H9 (cell line): Measurements from ENCODE around the gene GRK3. TPM values are rescaled to one million over a fixed set of nuclear protein-coding genes. Genes with fewer than 3 reads are reported as not detected.

Experiments
- DNase-seq: peaks from one replicate; pipeline ENCODE4 v3.0.0-alpha.2; 2017
- H2AFZ ChIP-seq: one replicate; pipeline ENCODE4 v1.6.1; 2013; ENCODE audit warnings: mild to moderate bottlenecking, low read length, control low read depth, moderate library complexity
- H2AK5ac ChIP-seq: 2 replicates; pipeline ENCODE4 v1.6.1; 2013; ENCODE audit warnings: low read length, control low read depth, mixed read lengths; ENCODE audit not compliant: insufficient read length
- H2BK120ac ChIP-seq: one replicate; pipeline ENCODE4 v1.6.1; 2013; ENCODE audit warnings: low read depth, mild to moderate bottlenecking, low read length, control low read depth, inconsistent platforms; ENCODE audit not compliant: poor library complexity, severe bottlenecking
- H2BK12ac ChIP-seq: 2 replicates; pipeline ENCODE4 v1.6.1; 2013; ENCODE audit warnings: low read length, control low read depth, mixed read lengths, low read depth; ENCODE audit not compliant: insufficient read length
- H2BK15ac ChIP-seq: 2 replicates; pipeline ENCODE4 v1.6.1; 2013; ENCODE audit warnings: low read depth, low read length, control low read depth
- H2BK20ac ChIP-seq: one replicate; pipeline ENCODE4 v1.6.1; 2013; ENCODE audit warnings: low read depth, mild to moderate bottlenecking, low read length, control low read depth, inconsistent platforms; ENCODE audit not compliant: poor library complexity, severe bottlenecking
- H2BK5ac ChIP-seq: 2 replicates; pipeline ENCODE4 v1.6.1; 2013; ENCODE audit warnings: low read length, control low read depth, mixed read lengths; ENCODE audit not compliant: insufficient read length
- H3K14ac ChIP-seq: 2 replicates; pipeline ENCODE4 v1.6.1; 2013; ENCODE audit warnings: low read length, control low read depth; ENCODE audit not compliant: insufficient read depth
- H3K18ac ChIP-seq: 2 replicates; pipeline ENCODE4 v1.6.1; 2013; ENCODE audit warnings: low read depth, mild to moderate bottlenecking, mixed read lengths, low read length, control low read depth; ENCODE audit not compliant: insufficient read length
- H3K23ac ChIP-seq: 2 replicates; pipeline ENCODE4 v1.6.1; 2013; ENCODE audit warnings: low read length, control low read depth, mixed read lengths, low read depth; ENCODE audit not compliant: insufficient read length
- H3K23me2 ChIP-seq: 2 replicates; pipeline ENCODE4 v1.6.1; 2013; ENCODE audit warnings: low read depth, mild to moderate bottlenecking, mixed read lengths, low read length, control low read depth; ENCODE audit not compliant: insufficient read length, poor library complexity, severe bottlenecking
- H3K27ac ChIP-seq: 2 replicates; pipeline ENCODE4 v1.5.1; 2013; ENCODE audit warnings: low read length, control low read depth, mixed read lengths, low read depth; ENCODE audit not compliant: insufficient read length
- H3K27me3 ChIP-seq: 2 replicates; pipeline ENCODE4 v1.6.1; 2013; ENCODE audit warnings: low read length, control low read depth, inconsistent platforms; ENCODE audit not compliant: insufficient read depth
- H3K4ac ChIP-seq: 2 replicates; pipeline ENCODE4 v1.6.1; 2013; ENCODE audit warnings: low read depth, mild to moderate bottlenecking, control low read depth, inconsistent platforms, low read length, moderate library complexity
- H3K4me1 ChIP-seq: 2 replicates; pipeline ENCODE4 v1.6.1; 2013; ENCODE audit warnings: low read length, control low read depth, inconsistent platforms; ENCODE audit not compliant: insufficient read depth
- H3K4me2 ChIP-seq: 2 replicates; pipeline ENCODE4 v1.6.1; 2013; ENCODE audit warnings: low read length, control low read depth, mixed read lengths; ENCODE audit not compliant: insufficient read length, insufficient read depth
- H3K56ac ChIP-seq: 2 replicates; pipeline ENCODE4 v1.6.1; 2013; ENCODE audit warnings: low read depth, mild to moderate bottlenecking, mixed read lengths, low read length, control low read depth; ENCODE audit not compliant: insufficient read length
- H3K79me1 ChIP-seq: 2 replicates; pipeline ENCODE4 v1.6.1; 2013; ENCODE audit warnings: low read depth, mild to moderate bottlenecking, moderate library complexity, low read length, control low read depth, inconsistent platforms; ENCODE audit not compliant: insufficient read depth, poor library complexity, severe bottlenecking
- H3K79me2 ChIP-seq: 2 replicates; pipeline ENCODE4 v1.6.1; 2013; ENCODE audit warnings: low read length, control low read depth, inconsistent platforms; ENCODE audit not compliant: insufficient read depth
- H3K9ac ChIP-seq: 2 replicates; pipeline ENCODE4 v1.6.1; 2013; ENCODE audit warnings: low read length, control low read depth, mixed read lengths; ENCODE audit not compliant: insufficient read length; ENCODE audit errors: extremely low read depth
- H3K9me3 ChIP-seq: one replicate; pipeline ENCODE4 v1.6.1; 2013; ENCODE audit warnings: low read depth, low read length, inconsistent platforms; ENCODE audit not compliant: control insufficient read depth
- H3T11ph ChIP-seq: one replicate; pipeline ENCODE4 v1.6.1; 2013; ENCODE audit warnings: mild to moderate bottlenecking, low read length, control low read depth, inconsistent platforms
- H4K20me1 ChIP-seq: one replicate; pipeline ENCODE4 v1.6.1; 2013; ENCODE audit not compliant: control insufficient read depth, insufficient read length, insufficient read depth
- H4K5ac ChIP-seq: 2 replicates; pipeline ENCODE4 v1.6.1; 2013; ENCODE audit warnings: low read depth, mild to moderate bottlenecking, mixed read lengths, low read length, control low read depth; ENCODE audit not compliant: insufficient read length
- H4K8ac ChIP-seq: replicated peaks from 2 replicates; pipeline ENCODE4 v1.6.1; 2013; ENCODE audit warnings: low read length, control low read depth, mixed read lengths, low read depth; ENCODE audit not compliant: insufficient read length
- H4K91ac ChIP-seq: 2 replicates; pipeline ENCODE4 v1.6.1; 2013; ENCODE audit warnings: low read depth, mild to moderate bottlenecking, moderate library complexity, mixed read lengths, low read length, control low read depth; ENCODE audit not compliant: insufficient read length
- H3K27ac Mint-ChIP-seq, 3 experiments: 2 replicates in 2 of 3; 3 replicates in 1 of 3; pipeline ENCODE4 v1.8.0; 2020 to 2021; ENCODE audit warnings: mixed read lengths in 3 of 3, mild to moderate bottlenecking in 1 of 3, moderate library complexity in 1 of 3
- H3K27me3 Mint-ChIP-seq: 2 replicates; pipeline ENCODE4 v1.8.0; 2021; ENCODE audit warnings: low read depth, mild to moderate bottlenecking, moderate library complexity, mixed read lengths
- H3K36me3 Mint-ChIP-seq, 3 experiments: 2 replicates in 2 of 3; 3 replicates in 1 of 3; pipeline ENCODE4 v1.8.0; 2020 to 2021; ENCODE audit warnings: low read depth in 3 of 3, mixed read lengths in 3 of 3; ENCODE audit not compliant: insufficient read depth in 1 of 3
- H3K4me1 Mint-ChIP-seq, 2 experiments: 2 replicates each; pipeline ENCODE4 v1.8.0; 2020; ENCODE audit warnings: mixed read lengths in 2 of 2
- H3K4me3 Mint-ChIP-seq, 2 experiments: 2 replicates in 1 of 2; 3 replicates in 1 of 2; pipeline ENCODE4 v1.8.0; 2020 to 2021; ENCODE audit warnings: mild to moderate bottlenecking in 2 of 2, mixed read lengths in 2 of 2, moderate library complexity in 1 of 2
- H3K9me3 Mint-ChIP-seq, 2 experiments: 2 replicates in 1 of 2; 3 replicates in 1 of 2; pipeline ENCODE4 v1.8.0; 2020; ENCODE audit warnings: mild to moderate bottlenecking in 2 of 2, mixed read lengths in 2 of 2, moderate library complexity in 1 of 2
- CTCF ChIP-seq: fragments of 200-600 bp; sonication (generic); conservative IDR thresholded peaks from 3 replicates; pipeline ENCODE4 v1.8.0; 2021; ENCODE audit warnings: antibody characterized with exemption, mild to moderate bottlenecking
- whole genome bisulfite sequencing: extraction: QIAGEN DNeasy Blood & Tissue Kit; methylation state at CpG from one replicate; pipeline ENCODE4 v1.1.7; 2013; ENCODE audit warnings: missing lambda C conversion rate, low lambda C conversion rate, mixed read lengths; ENCODE audit not compliant: insufficient read length; ENCODE audit errors: extremely low coverage; 5-methylcytosine and 5-hydroxymethylcytosine counted together
- total RNA-seq: library from RNA; stranded (reverse); gene quantifications from 2 replicates; pipeline ENCODE4 v1.2.1, GENCODE V29; 2021

GRK3 gene
- total RNA-seq, 1 experiment from 2014 or later: 23.9 TPM

- H3T11ph ChIP-seq: no peak overlapping the region
- no peak for TF ChIP-seq CTCF
- no peaks in the 10 kb centered on the region for H3K9me3 ChIP-seq
- no peak overlapping the region for H3K18ac ChIP-seq
- no peak overlapping the region for H4K8ac ChIP-seq
- no peak overlapping the region for H2BK15ac ChIP-seq
- no peak overlapping the region for H2BK12ac ChIP-seq
- no peak overlapping the region for H3K56ac ChIP-seq
- H3K4ac ChIP-seq: no peak overlapping the region
- H4K91ac ChIP-seq: no peak overlapping the region
- H2BK120ac ChIP-seq: no peak overlapping the region
- H3K79me2 ChIP-seq: no peaks in the 10 kb centered on the region
- no peak overlapping the region for H3K4me3 Mint-ChIP-seq
- H3K27me3 ChIP-seq: no peaks in the 10 kb centered on the region
- H3K4me1 ChIP-seq: peaks cover 4% of the 10 kb centered on the region; the same call in 1 of the 2 replicates
- no peaks in the 10 kb centered on the region for H4K20me1 ChIP-seq
- no CpG with 5 or more reads among the region's 5 CpGs for WGBS
- peaks cover 8 to 20% of the 10 kb centered on the region in 2 experiments for H3K4me1 Mint-ChIP-seq
- no peak overlapping the region for H2AK5ac ChIP-seq
- no peaks in the 10 kb centered on the region for H3K9me3 Mint-ChIP-seq
- no peaks in the 10 kb centered on the region for H3K36me3 Mint-ChIP-seq
- no peaks in the 10 kb centered on the region for H3K23me2 ChIP-seq
- no peak for DNase-seq
- H2AFZ ChIP-seq: no peak overlapping the region
- no peak overlapping the region for H3K23ac ChIP-seq
- no peak overlapping the region for H3K9ac ChIP-seq
- no peak overlapping the region for H2BK20ac ChIP-seq
- no peak overlapping the region for H4K5ac ChIP-seq
- H3K27ac Mint-ChIP-seq: no peak overlapping the region
- no peak overlapping the region for H3K4me2 ChIP-seq
- H2BK5ac ChIP-seq: no peak overlapping the region
- H3K27me3 Mint-ChIP-seq: peaks cover 22% of the 10 kb centered on the region
- H3K79me1 ChIP-seq: no peaks in the 10 kb centered on the region
- H3K14ac ChIP-seq: no peak overlapping the region
- no peak overlapping the region for H3K27ac ChIP-seq
Measured at GRCh38 chr22:25557218-25557617, 7.3 kb upstream of the GRK3 start.
